IMR-90 (cell line): ENCODE data around the gene CTDP1.

Experiments used
- FOS ChIP-seq: fragments of 150-350 bp; IDR thresholded peaks from 2 replicates; pipeline ENCODE4 v1.6.1; 2016; ENCODE audit warnings: low read depth, low read length
- MAZ ChIP-seq: IDR thresholded peaks from 2 replicates; pipeline ENCODE4 v1.6.1; 2012; ENCODE audit warnings: low read depth, mild to moderate bottlenecking, low read length, improper control_type of control experiment, moderate library complexity, borderline replicate concordance
- MXI1 ChIP-seq: IDR thresholded peaks from 2 replicates; pipeline ENCODE4 v1.6.1; 2012; ENCODE audit warnings: low read depth, mild to moderate bottlenecking, low read length, moderate library complexity, borderline replicate concordance
- POLR2A ChIP-seq: IDR thresholded peaks from 2 replicates; pipeline ENCODE4 v1.6.1; 2012; ENCODE audit warnings: mild to moderate bottlenecking, low read depth, low read length
- RAD21 ChIP-seq: IDR thresholded peaks from 2 replicates; pipeline ENCODE4 v1.6.1; 2012; ENCODE audit warnings: low read length, improper control_type of control experiment
- RCOR1 ChIP-seq: IDR thresholded peaks from 2 replicates; pipeline ENCODE4 v1.6.1; 2012; ENCODE audit warnings: mild to moderate bottlenecking, low read length, improper control_type of control experiment; ENCODE audit not compliant: insufficient replicate concordance
- RFX5 ChIP-seq: IDR thresholded peaks from 2 replicates; pipeline ENCODE4 v1.8.0; 2012; ENCODE audit warnings: low read depth, mild to moderate bottlenecking, low read length, moderate library complexity
- SMC3 ChIP-seq: fragments of 150-350 bp; IDR thresholded peaks from 2 replicates; pipeline ENCODE4 v1.6.1; 2016; ENCODE audit warnings: low read depth, mild to moderate bottlenecking, antibody characterized with exemption, low read length, moderate library complexity
- TF ChIP-seq, protein P1 (sequence below): fragments of 150-350 bp; IDR thresholded peaks from 2 replicates; pipeline ENCODE4 v1.6.1; 2017; ENCODE audit warnings: mild to moderate bottlenecking, antibody characterized with exemption, low read length, low read depth
- TF ChIP-seq, protein P2 (sequence below): conservative IDR thresholded peaks from 2 replicates; pipeline ENCODE4 v1.5.1; 2012; ENCODE audit warnings: mild to moderate bottlenecking, low read depth, low read length, improper control_type of control experiment
- TF ChIP-seq, protein P3 (sequence below): fragments of 150-350 bp; IDR thresholded peaks from 2 replicates; pipeline ENCODE4 v1.6.1; 2016; ENCODE audit warnings: low read depth, mild to moderate bottlenecking, low read length, moderate library complexity, borderline replicate concordance

DNA sequence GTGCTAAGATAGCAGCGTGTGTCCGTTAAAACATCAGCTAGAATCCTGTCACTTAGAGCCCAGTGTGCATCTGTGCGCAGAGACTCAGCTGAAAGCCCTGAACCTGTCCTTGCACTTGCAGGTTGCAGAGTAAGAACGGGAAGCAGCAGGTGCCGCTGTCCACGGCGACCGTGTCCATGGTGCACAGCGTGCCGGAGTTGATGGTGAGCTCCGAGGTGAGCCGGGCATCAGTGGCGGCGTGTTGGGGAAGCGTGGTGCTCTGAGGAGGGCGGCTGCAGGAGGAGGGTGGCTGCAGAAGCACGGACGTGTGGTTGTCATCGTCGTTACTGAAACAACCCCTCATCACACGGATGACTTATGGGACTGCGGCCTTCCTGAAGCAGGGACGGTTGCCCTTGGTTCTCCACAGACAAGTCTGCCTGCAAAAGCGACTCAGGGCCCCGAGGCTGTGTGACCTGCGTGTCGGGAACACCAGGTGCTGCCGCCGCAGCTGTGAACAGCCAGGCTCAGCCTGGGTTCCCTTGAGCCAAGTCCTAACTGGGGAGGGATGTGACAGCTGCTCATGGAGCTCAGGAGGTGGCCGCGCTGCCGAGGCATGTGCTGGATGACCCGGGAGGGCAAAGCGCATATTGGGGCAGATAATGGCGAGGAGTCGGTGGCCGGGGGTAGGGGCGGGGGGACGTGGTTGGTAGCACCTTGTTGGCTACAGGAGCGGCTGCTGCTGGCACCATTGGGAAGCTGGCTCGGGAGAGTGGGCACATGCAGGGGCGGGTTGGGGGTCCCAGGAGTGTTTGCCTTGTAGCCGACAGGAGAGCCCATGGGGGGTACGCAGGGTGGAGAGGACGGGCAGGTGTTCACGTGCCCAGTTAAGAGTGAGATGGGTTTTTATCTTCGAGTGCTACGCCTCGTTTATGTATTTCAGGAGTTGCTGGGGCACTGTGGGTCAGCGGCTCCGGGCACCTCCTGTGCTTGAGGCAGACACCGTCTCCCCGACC is 16.6 kb downstream of the CTDP1 start:
- TF ChIP-seq FOS (no peak), POLR2A (no peak), RAD21 (no peak), SMC3 (no peak), RCOR1 (no peak), MXI1 (no peak), RFX5 (no peak), MAZ (no peak)
- TF ChIP-seq, protein P1, sequence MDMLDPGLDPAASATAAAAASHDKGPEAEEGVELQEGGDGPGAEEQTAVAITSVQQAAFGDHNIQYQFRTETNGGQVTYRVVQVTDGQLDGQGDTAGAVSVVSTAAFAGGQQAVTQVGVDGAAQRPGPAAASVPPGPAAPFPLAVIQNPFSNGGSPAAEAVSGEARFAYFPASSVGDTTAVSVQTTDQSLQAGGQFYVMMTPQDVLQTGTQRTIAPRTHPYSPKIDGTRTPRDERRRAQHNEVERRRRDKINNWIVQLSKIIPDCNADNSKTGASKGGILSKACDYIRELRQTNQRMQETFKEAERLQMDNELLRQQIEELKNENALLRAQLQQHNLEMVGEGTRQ: no peak
- TF ChIP-seq, protein P2, sequence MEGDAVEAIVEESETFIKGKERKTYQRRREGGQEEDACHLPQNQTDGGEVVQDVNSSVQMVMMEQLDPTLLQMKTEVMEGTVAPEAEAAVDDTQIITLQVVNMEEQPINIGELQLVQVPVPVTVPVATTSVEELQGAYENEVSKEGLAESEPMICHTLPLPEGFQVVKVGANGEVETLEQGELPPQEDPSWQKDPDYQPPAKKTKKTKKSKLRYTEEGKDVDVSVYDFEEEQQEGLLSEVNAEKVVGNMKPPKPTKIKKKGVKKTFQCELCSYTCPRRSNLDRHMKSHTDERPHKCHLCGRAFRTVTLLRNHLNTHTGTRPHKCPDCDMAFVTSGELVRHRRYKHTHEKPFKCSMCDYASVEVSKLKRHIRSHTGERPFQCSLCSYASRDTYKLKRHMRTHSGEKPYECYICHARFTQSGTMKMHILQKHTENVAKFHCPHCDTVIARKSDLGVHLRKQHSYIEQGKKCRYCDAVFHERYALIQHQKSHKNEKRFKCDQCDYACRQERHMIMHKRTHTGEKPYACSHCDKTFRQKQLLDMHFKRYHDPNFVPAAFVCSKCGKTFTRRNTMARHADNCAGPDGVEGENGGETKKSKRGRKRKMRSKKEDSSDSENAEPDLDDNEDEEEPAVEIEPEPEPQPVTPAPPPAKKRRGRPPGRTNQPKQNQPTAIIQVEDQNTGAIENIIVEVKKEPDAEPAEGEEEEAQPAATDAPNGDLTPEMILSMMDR: no peak
- TF ChIP-seq, protein P3, sequence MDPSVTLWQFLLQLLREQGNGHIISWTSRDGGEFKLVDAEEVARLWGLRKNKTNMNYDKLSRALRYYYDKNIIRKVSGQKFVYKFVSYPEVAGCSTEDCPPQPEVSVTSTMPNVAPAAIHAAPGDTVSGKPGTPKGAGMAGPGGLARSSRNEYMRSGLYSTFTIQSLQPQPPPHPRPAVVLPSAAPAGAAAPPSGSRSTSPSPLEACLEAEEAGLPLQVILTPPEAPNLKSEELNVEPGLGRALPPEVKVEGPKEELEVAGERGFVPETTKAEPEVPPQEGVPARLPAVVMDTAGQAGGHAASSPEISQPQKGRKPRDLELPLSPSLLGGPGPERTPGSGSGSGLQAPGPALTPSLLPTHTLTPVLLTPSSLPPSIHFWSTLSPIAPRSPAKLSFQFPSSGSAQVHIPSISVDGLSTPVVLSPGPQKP: no peak
